DOHH2 (cell line): ENCODE results near the gene LRRN4CL.
"Not testable (repeated sequence)": the region's sequence is repeated elsewhere in the genome, so short reads cannot be mapped to it uniquely, and the experiment has no call there.

ENCODE experiments used
- H3F3A ChIP-seq: fragments of 200-600 bp; sonication (generic), shearing (Covaris generic); 2 replicates; pipeline ENCODE4 v1.6.0; 2016; ENCODE audit warnings: antibody characterized with exemption, mild to moderate bottlenecking; ENCODE audit not compliant: control insufficient read depth, insufficient read depth
- H3K27ac ChIP-seq: fragments of 200-600 bp; sonication (generic); 2 replicates; pipeline ENCODE4 v1.5.1; 2014; ENCODE audit warnings: low read depth, mild to moderate bottlenecking, low read length, moderate library complexity
- H3K27me3 ChIP-seq: fragments of 200-600 bp; sonication (generic); 2 replicates; pipeline ENCODE4 v1.6.1; 2014; ENCODE audit warnings: mild to moderate bottlenecking, low read length, mixed read lengths; ENCODE audit not compliant: control insufficient read depth
- H3K36me3 ChIP-seq: fragments of 200-600 bp; sonication (generic); 2 replicates; pipeline ENCODE4 v1.6.1; 2014; ENCODE audit warnings: mild to moderate bottlenecking, low read length, moderate library complexity, mixed read lengths; ENCODE audit not compliant: control insufficient read depth
- H3K4me1 ChIP-seq: fragments of 200-600 bp; sonication (generic); 2 replicates; pipeline ENCODE4 v1.6.1; 2014; ENCODE audit warnings: mild to moderate bottlenecking, low read length, mixed read lengths; ENCODE audit not compliant: control insufficient read depth
- H3K4me2 ChIP-seq: fragments of 200-600 bp; sonication (generic); 2 replicates; pipeline ENCODE4 v1.6.0; 2014; ENCODE audit warnings: mild to moderate bottlenecking, low read length, moderate library complexity
- H3K4me3 ChIP-seq: fragments of 200-600 bp; sonication (generic); 2 replicates; pipeline ENCODE4 v1.5.1; 2014; ENCODE audit warnings: mild to moderate bottlenecking, low read length, mixed read lengths
- H3K79me2 ChIP-seq: fragments of 200-600 bp; sonication (generic); 2 replicates; pipeline ENCODE4 v1.6.1; 2014; ENCODE audit warnings: mild to moderate bottlenecking, low read length, mixed read lengths; ENCODE audit not compliant: control insufficient read depth
- H3K9me2 ChIP-seq: fragments of 200-600 bp; sonication (generic); replicated peaks from 2 replicates; pipeline ENCODE4 v1.6.1; 2014; ENCODE audit warnings: mild to moderate bottlenecking, low read length, mixed read lengths; ENCODE audit not compliant: control insufficient read depth
- H3K9me3 ChIP-seq: fragments of 200-600 bp; sonication (generic); 2 replicates; pipeline ENCODE4 v1.6.1; 2014; ENCODE audit warnings: antibody characterized with exemption, low read length, mixed read lengths; ENCODE audit not compliant: control insufficient read depth, insufficient read depth
- H4K20me1 ChIP-seq: fragments of 200-600 bp; sonication (generic); 2 replicates; pipeline ENCODE4 v1.6.0; 2014; ENCODE audit warnings: low read depth, mild to moderate bottlenecking, antibody characterized with exemption, low read length, moderate library complexity; ENCODE audit not compliant: control insufficient read depth, insufficient read depth
- CTCF ChIP-seq: fragments of 200-600 bp; sonication (generic); IDR thresholded peaks from one replicate; pipeline ENCODE4 v1.5.1; 2014; ENCODE audit warnings: antibody characterized with exemption, mild to moderate bottlenecking, low read depth, low read length; ENCODE audit not compliant: poor library complexity, severe bottlenecking
- EZH2phosphoT487 ChIP-seq: fragments of 200-600 bp; sonication (generic); IDR thresholded peaks from 2 replicates; pipeline ENCODE4 v1.6.1; 2017; ENCODE audit warnings: borderline replicate concordance, mild to moderate bottlenecking, antibody characterized with exemption, low read length, moderate library complexity, mixed read lengths

The LRRN4CL gene

GRCh38 chr11:62705413-62705812, 16.1 kb upstream of the LRRN4CL start:
- H3K27ac ChIP-seq, result no peak overlapping the region
- H3K36me3 ChIP-seq, result peaks cover 44% of the 10 kb centered on the region
- H4K20me1 ChIP-seq, result no peaks in the 10 kb centered on the region
- no peaks in the 10 kb centered on the region for H3K9me3 ChIP-seq
- no peaks in the 10 kb centered on the region for H3K27me3 ChIP-seq
- peak overlapping the region; percentile 94 for H3K4me2 ChIP-seq
- H3K9me2 ChIP-seq, result no peaks in the 10 kb centered on the region
- H3K4me1 ChIP-seq, result peaks cover 46% of the 10 kb centered on the region
- H3F3A ChIP-seq, result peaks cover 13% of the 10 kb centered on the region
- TF ChIP-seq EZH2phosphoT487, result no peak
- H3K4me3 ChIP-seq, result peak overlapping the region; percentile 92
- H3K79me2 ChIP-seq, result peaks cover 18% of the 10 kb centered on the region

GRCh38 chr11:62703921-62704320, 14.6 kb upstream of the LRRN4CL start:
- H3F3A ChIP-seq, H3K27me3 ChIP-seq, H3K9me3 ChIP-seq, H3K4me3 ChIP-seq, H3K9me2 ChIP-seq, H3K27ac ChIP-seq, H4K20me1 ChIP-seq, H3K4me2 ChIP-seq: not testable (repeated sequence)
- peaks cover 35% of the 10 kb centered on the region for H3K36me3 ChIP-seq
- peaks cover 18% of the 10 kb centered on the region for H3K79me2 ChIP-seq
- peaks cover 36% of the 10 kb centered on the region for H3K4me1 ChIP-seq

- TF ChIP-seq EZH2phosphoT487 (no peak), CTCF (no peak)
- H3K4me1 ChIP-seq, result peaks cover 19% of the 10 kb centered on the region
- H3K9me3 ChIP-seq, result no peaks in the 10 kb centered on the region
- peaks cover 9% of the 10 kb centered on the region for H3K79me2 ChIP-seq
- peaks cover 28% of the 10 kb centered on the region for H3K36me3 ChIP-seq
- H3K27me3 ChIP-seq, result no peaks in the 10 kb centered on the region
- peaks cover 7% of the 10 kb centered on the region; the same call in 1 of the 2 replicates for H3F3A ChIP-seq
- no peak overlapping the region for H3K4me2 ChIP-seq
- H3K27ac ChIP-seq, result no peak overlapping the region
- H3K4me3 ChIP-seq, result no peak overlapping the region
- no peaks in the 10 kb centered on the region for H4K20me1 ChIP-seq
- H3K9me2 ChIP-seq, result no peaks in the 10 kb centered on the region
These were observed 12.9 kb upstream of the LRRN4CL start for GRCh38 chr11:62702246-62702645.

- no peaks in the 10 kb centered on the region for H3K79me2 ChIP-seq
- no peaks in the 10 kb centered on the region for H3K9me3 ChIP-seq
- no peaks in the 10 kb centered on the region for H3K4me1 ChIP-seq
- no peak overlapping the region for H3K4me3 ChIP-seq
- no peak overlapping the region for H3K4me2 ChIP-seq
- TF ChIP-seq EZH2phosphoT487 (no peak), CTCF (peak; percentile 93)
- no peaks in the 10 kb centered on the region for H3K27me3 ChIP-seq
- H3K9me2 ChIP-seq, result no peaks in the 10 kb centered on the region
- H4K20me1 ChIP-seq, result no peaks in the 10 kb centered on the region
- peaks cover 27% of the 10 kb centered on the region for H3K36me3 ChIP-seq
- H3K27ac ChIP-seq, result no peak overlapping the region
- 0 out of 2 replicates have a peak, but pooled peaks cover 4% of the 10 kb centered on the region for H3F3A ChIP-seq
These were observed 5.3 kb upstream of the LRRN4CL start for GRCh38 chr11:62694455-62695167.

GRCh38 chr11:62693624-62694023, 4.3 kb upstream of the LRRN4CL start:
- H3K36me3 ChIP-seq, result peaks cover 27% of the 10 kb centered on the region
- not testable (repeated sequence) for H4K20me1 ChIP-seq, H3K4me2 ChIP-seq, H3F3A ChIP-seq, H3K4me1 ChIP-seq, H3K79me2 ChIP-seq, H3K4me3 ChIP-seq, H3K27me3 ChIP-seq, H3K9me2 ChIP-seq, H3K9me3 ChIP-seq, H3K27ac ChIP-seq
